AG04450 (cell line): Measurements from ENCODE around the gene COX4I2. TPM values are rescaled to one million over a fixed set of nuclear protein-coding genes. Genes with fewer than 3 reads are reported as not detected.

Experiments
- CTCF ChIA-PET: fragments of 300-600, 350-600 bp; formaldehyde crosslinking; extraction: SDS; loops from one replicate; lab custom pipeline; 2022; ENCODE audit warnings: antibody characterized with exemption, inconsistent platforms; lab: Charles Lee
- POLR2A ChIA-PET: fragments of 350-600 bp; formaldehyde crosslinking; extraction: SDS; loops from one replicate; lab custom pipeline; 2021; ENCODE audit warnings: antibody characterized with exemption, inconsistent platforms; lab: Yijun Ruan, JAX
- DNase-seq: peaks from one replicate; pipeline ENCODE4 v3.0.0-alpha.2; 2011; ENCODE audit warnings: low read depth, low spot score
- H3K27ac ChIP-seq: one replicate; pipeline ENCODE4 v1.5.1; 2012; ENCODE audit warnings: low read depth, low read length, control low read depth
- H3K27me3 ChIP-seq: one replicate; pipeline ENCODE4 v1.6.0; 2012; ENCODE audit warnings: low read length; ENCODE audit not compliant: control insufficient read depth, insufficient read depth
- H3K4me3 ChIP-seq: 2 replicates; pipeline ENCODE4 v1.5.1; 2011; ENCODE audit warnings: mild to moderate bottlenecking, low read depth, low read length, control low read depth
- H3K9me3 ChIP-seq: 2 replicates; pipeline ENCODE4 v1.5.1; 2012; ENCODE audit warnings: low read length; ENCODE audit not compliant: control insufficient read depth, insufficient read depth
- CTCF ChIP-seq: IDR thresholded peaks from 2 replicates; pipeline ENCODE4 v1.5.1; 2011; ENCODE audit warnings: low read depth, low read length, control low read depth, inconsistent platforms
- polyA minus RNA-seq: library from RNA; depleted of rRNA, polyadenylated mRNA; stranded (reverse); fragments of >200 nt; gene quantifications from 2 replicates; pipeline ENCODE4 v1.2.3, GENCODE V29; 2011; rRNA and poly(A)+ RNA removed
- polyA plus RNA-seq: library from polyadenylated mRNA; depleted of rRNA; stranded (reverse); fragments of >200 nt; gene quantifications from 2 replicates; pipeline ENCODE4 v1.2.3, GENCODE V29; 2011; rRNA removed

The COX4I2 gene
- polyA plus RNA-seq (not detected in 2 replicates), polyA minus RNA-seq (not detected in 2 replicates)

GRCh38 chr20:31637660-31638059 is at the start of gene COX4I2:
TSS of gene COX4I2 (plus strand) at chr20:31637912. CDS start at chr20:31639018, 1,106 bp downstream.
- CTCF ChIA-PET: interaction anchor here (2.2 to 5.3 kb wide), 2 partner anchors 26 to 86 kb away, joined by 5 to 61 read pairs; no protein-coding TSS in a partner anchor
- H3K27me3 ChIP-seq: peaks cover 28% of the 10 kb centered on the region
- POLR2A ChIA-PET: no interaction called here
- H3K27ac ChIP-seq: no peak within 1 kb of the TSS
- TF ChIP-seq CTCF: no peak
- H3K9me3 ChIP-seq: peaks cover 1% of the 10 kb centered on the region; the same call in 1 of the 2 replicates
- no peak for DNase-seq
- no peak within 1 kb of the TSS for H3K4me3 ChIP-seq

- POLR2A ChIA-PET: interaction anchor here (1.5 kb wide), 2 partner anchors 14 to 16 kb away, joined by 4 read pairs; partner anchors contain the start of gene ID1
- CTCF ChIA-PET: interaction anchor here (0.6 to 3.5 kb wide), 6 partner anchors 21 to 159 kb away, joined by 3 to 24 read pairs (median 6); no protein-coding TSS in a partner anchor
- Histone ChIP-seq H3K4me3 (no peak overlapping the region), H3K27ac (no peak overlapping the region), H3K9me3 (no peaks in the 10 kb centered on the region), H3K27me3 (no peaks in the 10 kb centered on the region)
- DNase-seq: no peak
- no peak for TF ChIP-seq CTCF
Observed at GRCh38 chr20:31590717-31591225, 46.9 kb upstream of the COX4I2 start.

GRCh38 chr20:31593221-31594001 is 44.3 kb upstream of the COX4I2 start:
- Histone ChIP-seq H3K9me3 (no peaks in the 10 kb centered on the region), H3K27me3 (no peaks in the 10 kb centered on the region), H3K27ac (peak overlapping the region; percentile 47), H3K4me3 (no peak overlapping the region)
- ChIA-PET CTCF (interaction anchor here (0.6 to 3.5 kb wide), 4 partner anchors 31 to 130 kb away, joined by 3 to 24 read pairs (median 4); no protein-coding TSS in a partner anchor), POLR2A (interaction anchor here (0.8 to 1.4 kb wide), 4 partner anchors 9 to 20 kb away, joined by 3 to 10 read pairs (median 4); partner anchors contain the start of gene ID1)
- DNase-seq: no peak
- TF ChIP-seq CTCF: peak; percentile 10; the same call in 1 of the 2 replicates

GRCh38 chr20:31594002-31594557 is 43.6 kb upstream of the COX4I2 start:
- ChIA-PET CTCF (interaction anchor here (3.5 kb wide), 1 partner anchor 32 kb away, joined by 24 read pairs; no protein-coding TSS in a partner anchor), POLR2A (interaction anchor here (1.2 kb wide), 1 partner anchor 21 kb away, joined by 4 read pairs; no protein-coding TSS in a partner anchor)
- DNase-seq: no peak
- Histone ChIP-seq H3K4me3 (no peak overlapping the region), H3K27ac (peak overlapping the region; percentile 47), H3K27me3 (no peaks in the 10 kb centered on the region), H3K9me3 (no peaks in the 10 kb centered on the region)
- TF ChIP-seq CTCF: no peak
